GM12878 (cell line): ENCODE results near the gene CD300LG. TPM values are rescaled to one million over a fixed set of nuclear protein-coding genes. Genes with fewer than 3 reads are reported as not detected.

Source experiments
- ATAC-seq: fragments of 200-7000 bp; cut with Tn5 transposase; 3 replicates; pipeline ENCODE4 v1.9.1; 2020; ENCODE audit warnings: mild to moderate bottlenecking, moderate library complexity
- BruUV-seq: library from RNA; stranded (reverse); fragments of 400-500 nt; replicated peaks from 2 replicates; lab custom pipeline; 2021; lab: Mats Ljungman, UMichigan
- CTCF ChIA-PET: fragments of 300-600 bp; sonication (Branson Sonifier 250); formaldehyde crosslinking; extraction: SDS; loops from one replicate; lab custom pipeline; 2021; ENCODE audit warnings: inconsistent platforms; lab: Yijun Ruan, JAX
- POLR2A ChIA-PET: fragments of 350-600 bp; formaldehyde crosslinking; extraction: SDS; loops from one replicate; lab custom pipeline; 2021; ENCODE audit warnings: inconsistent platforms; lab: Charles Lee
- RAD21 ChIA-PET: fragments of 300-600 bp; sonication (Branson Sonifier 250); formaldehyde crosslinking; loops from one replicate; lab custom pipeline; 2023; ENCODE audit warnings: antibody characterized with exemption; ENCODE audit not compliant: unreplicated experiment; lab: Charles Lee
- SMC1A ChIA-PET: fragments of 300-600 bp; sonication (Branson Sonifier 250); formaldehyde crosslinking; loops from one replicate; lab custom pipeline; 2023; ENCODE audit not compliant: unreplicated experiment, uncharacterized antibody; lab: Charles Lee
- DNase-seq: peaks from one replicate; pipeline ENCODE4 v3.0.0-alpha.2; 2011; ENCODE audit warnings: low read depth, low spot score
- FAIRE-seq: peaks from 3 replicates; lab custom pipeline; 2011; peaks lifted over from hg19 to GRCh38; lab: Jason Lieb, UNC
- H2AFZ ChIP-seq: 2 replicates; pipeline ENCODE4 v1.6.0; 2011; ENCODE audit warnings: low read depth, low read length, control low read depth; ENCODE audit not compliant: control insufficient read depth
- H3K27ac ChIP-seq: 2 replicates; pipeline ENCODE4 v1.5.1; 2011; ENCODE audit warnings: control low read depth; ENCODE audit not compliant: control insufficient read depth, insufficient read depth
- H3K27me3 ChIP-seq, 2 experiments: replicated peaks in 1 of 2; 2 replicates each; pipeline versions ENCODE4 v1.6.0 to v1.6.1; 2011; ENCODE audit warnings: low read length in 1 of 2; ENCODE audit not compliant: control insufficient read depth in 2 of 2, insufficient read depth in 2 of 2
- H3K36me3 ChIP-seq, 2 experiments: 2 replicates each; pipeline ENCODE4 v1.5.1; 2011; ENCODE audit warnings: low read length in 1 of 2; ENCODE audit not compliant: control insufficient read depth in 2 of 2, insufficient read depth in 2 of 2
- H3K4me1 ChIP-seq: 2 replicates; pipeline ENCODE4 v1.6.1; 2011; ENCODE audit warnings: mild to moderate bottlenecking, low read length, moderate library complexity, mixed read lengths; ENCODE audit not compliant: control insufficient read depth, insufficient read depth
- H3K4me2 ChIP-seq: 2 replicates; pipeline ENCODE4 v1.6.0; 2011; ENCODE audit warnings: control low read depth; ENCODE audit not compliant: control insufficient read depth, insufficient read depth
- H3K4me3 ChIP-seq: fragments of 200-600 bp; sonication (generic); 2 replicates; pipeline ENCODE4 v1.5.1; 2016
- H3K79me2 ChIP-seq: 2 replicates; pipeline ENCODE4 v1.6.0; 2011; ENCODE audit warnings: low read length; ENCODE audit not compliant: control insufficient read depth, insufficient read depth
- H3K9ac ChIP-seq: 2 replicates; pipeline ENCODE4 v1.8.0; 2011; ENCODE audit warnings: low read length, control low read depth, mixed read lengths; ENCODE audit not compliant: control insufficient read depth, insufficient read depth
- H3K9me3 ChIP-seq: replicated peaks from 3 replicates; pipeline ENCODE4 v1.5.1; 2011; ENCODE audit warnings: mild to moderate bottlenecking, low read length; ENCODE audit not compliant: control insufficient read depth, insufficient read depth
- H4K20me1 ChIP-seq: 2 replicates; pipeline ENCODE4 v1.6.0; 2011; ENCODE audit not compliant: control insufficient read depth, insufficient read depth
- ASH2L ChIP-seq: fragments of 300-600, 200-600 bp; sonication (generic); IDR thresholded peaks from 2 replicates; pipeline ENCODE4 v1.6.1; 2017; ENCODE audit warnings: low read depth, mild to moderate bottlenecking, borderline replicate concordance
- CHD2 ChIP-seq: IDR thresholded peaks from 2 replicates; pipeline ENCODE4 v1.6.1; 2011; ENCODE audit warnings: low read depth, low read length, improper control_type of control experiment, borderline replicate concordance
- EED ChIP-seq: sonication (generic); IDR thresholded peaks from 2 replicates; pipeline ENCODE4 v1.6.1; 2016; ENCODE audit warnings: antibody characterized with exemption, low read depth
- GATAD2B ChIP-seq: fragments of 450-650 bp; conservative IDR thresholded peaks from 2 replicates; pipeline ENCODE4 v1.6.1; 2017; ENCODE audit warnings: low read depth, mild to moderate bottlenecking, moderate library complexity
- RUNX3 ChIP-seq: IDR thresholded peaks from 2 replicates; pipeline ENCODE4 v1.6.1; 2012; ENCODE audit warnings: low read length, inconsistent platforms
- SUZ12 ChIP-seq: fragments of 200-600 bp; sonication (generic); IDR thresholded peaks from one replicate; pipeline ENCODE4 v1.6.1; 2018; ENCODE audit warnings: antibody characterized with exemption, mild to moderate bottlenecking; ENCODE audit not compliant: unreplicated experiment
- TCF7 ChIP-seq: IDR thresholded peaks from 2 replicates; pipeline ENCODE4 v1.6.1; 2014; ENCODE audit warnings: antibody characterized with exemption, borderline replicate concordance
- ZNF217 ChIP-seq: fragments of 450-650 bp; IDR thresholded peaks from 2 replicates; pipeline ENCODE4 v1.6.1; 2017; ENCODE audit warnings: antibody characterized with exemption, mild to moderate bottlenecking
- ZSCAN29 ChIP-seq: fragments of 450-650 bp; IDR thresholded peaks from 2 replicates; pipeline ENCODE4 v1.6.1; 2017; ENCODE audit warnings: mild to moderate bottlenecking, moderate library complexity
- WGBS: methylation state at CpG from one replicate; pipeline ENCODE4 v1.1.6; 2016; ENCODE audit warnings: low lambda C conversion rate; ENCODE audit not compliant: insufficient replicate concordance, insufficient coverage; ENCODE audit errors: missing lambda C conversion rate; 5-methylcytosine and 5-hydroxymethylcytosine counted together
- in situ Hi-C: fragments of 300-500 bp; cut with MboI; formaldehyde crosslinking; loops from 9 replicates; pipeline ENCODE4 v1.14.3; 2018; ENCODE audit warnings: mixed read lengths
- intact Hi-C: fragments of 100-400 bp; cut with micrococcal nuclease; formaldehyde crosslinking; loops from one replicate; pipeline ENCODE4 v1.14.2; 2022; ENCODE audit not compliant: unreplicated experiment
- polyA plus RNA-seq, 11 experiments: library from polyadenylated mRNA; depleted of rRNA in 4 of 11; unstranded in 6 of 11; stranded (reverse) in 5 of 11; fragments of >200 nt; fragmentation: Nextera tagmentation in 4 of 11; fragmentation: Illumina TruSeq in 1 of 11; extraction: Ambion mirVana in 4 of 11; extraction: Trizol in 1 of 11; gene quantifications; 1 replicate in 1 of 11; 2 replicates in 10 of 11; pipeline versions ENCODE4 v1.2.1 to v1.2.3, GENCODE V29; 2011 to 2016; ENCODE audit warnings: inconsistent platforms in 2 of 11, missing spikeins in 2 of 11, low read depth in 1 of 11
- total RNA-seq, 4 experiments: library from RNA; depleted of rRNA in 3 of 4; stranded (reverse); fragments of >200 nt in 3 of 4; fragmentation: Illumina TruSeq in 1 of 4; extraction: Trizol in 1 of 4; gene quantifications; 2 replicates each; pipeline versions ENCODE4 v1.2.1 to v1.2.3, GENCODE V29; 2013 to 2021
- TF ChIP-seq, protein P1 (sequence below): fragments of 450-650 bp; IDR thresholded peaks from 2 replicates; pipeline ENCODE4 v1.6.1; 2017; ENCODE audit warnings: mild to moderate bottlenecking
- TF ChIP-seq, protein P2 (sequence below): fragments of 450-650 bp; IDR thresholded peaks from 2 replicates; pipeline ENCODE4 v1.6.1; 2017; ENCODE audit warnings: antibody characterized with exemption, mild to moderate bottlenecking, moderate library complexity
- TF ChIP-seq, protein P3 (sequence below): IDR thresholded peaks from 2 replicates; pipeline ENCODE4 v1.6.1; 2012; ENCODE audit warnings: mild to moderate bottlenecking, low read depth, low read length
- TF ChIP-seq, protein P4 (sequence below): IDR thresholded peaks from 2 replicates; pipeline ENCODE4 v1.6.1; 2011; ENCODE audit warnings: borderline replicate concordance, low read depth, mild to moderate bottlenecking, moderate library complexity, low read length; ENCODE audit not compliant: insufficient read depth, poor library complexity, severe bottlenecking

Gene CD300LG
- total and polyA plus RNA-seq, 10 of the 15 experiments (the other 5 are each of a cell fraction or from before 2014, with no cell fraction given): not detected

GRCh38 chr17:43853546-43853945 is 6.6 kb downstream of the CD300LG start (continued):
- TF ChIP-seq ZNF217: no peak

DNA sequence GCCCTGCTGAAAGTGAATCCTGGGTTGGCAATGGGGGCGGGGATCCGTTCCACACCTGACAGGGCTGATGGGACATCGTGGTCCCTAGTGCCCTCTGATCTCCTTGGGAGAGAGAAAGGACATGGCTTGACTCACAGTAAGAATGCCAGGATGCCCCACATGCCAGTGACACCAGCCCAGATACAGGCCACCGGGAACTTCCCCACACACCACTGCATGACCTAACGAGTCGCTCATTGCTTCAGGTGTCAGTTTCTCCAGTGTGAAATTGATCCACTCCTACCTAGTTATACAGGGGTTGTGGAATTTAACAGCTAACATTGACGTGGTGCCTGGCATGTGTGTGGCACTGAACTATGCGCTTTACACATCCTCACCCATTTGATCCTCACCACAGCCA is 7.5 kb downstream of the CD300LG start:
- Histone ChIP-seq H3K4me2 (no peak overlapping the region), H3K4me3 (no peak overlapping the region), H3K27ac (no peak overlapping the region), H3K27me3 (no peaks in the 10 kb centered on the region; a peak in 3 of 4 replicates), H2AFZ (no peak overlapping the region), H3K79me2 (no peaks in the 10 kb centered on the region), H4K20me1 (no peaks in the 10 kb centered on the region), H3K36me3 (no peaks in the 10 kb centered on the region), H3K9ac (no peak overlapping the region), H3K4me1 (no peaks in the 10 kb centered on the region), H3K9me3 (no peaks in the 10 kb centered on the region)
- in situ Hi-C loops (no loop called here), intact Hi-C loops (no loop called here)
- ChIA-PET POLR2A (no interaction called here), CTCF (interaction anchor here (1.2 to 2.1 kb wide), 2 partner anchors 8 to 24 kb away, joined by 5 to 8 read pairs; partner anchors contain the start of gene CD300LG), RAD21 (no interaction called here), SMC1A (no interaction called here)
- 29% methylated on average over 8 of the region's 8 CpGs for WGBS
- no TSS peak for BruUV-seq
- DNase-seq: no peak
- no peak for ATAC-seq
- FAIRE-seq: no peak
- TF ChIP-seq TCF7 (no peak), ZSCAN29 (no peak), GATAD2B (no peak), RUNX3 (no peak), CHD2 (no peak), ASH2L (no peak), SUZ12 (no peak), EED (no peak)
- TF ChIP-seq, protein P1, sequence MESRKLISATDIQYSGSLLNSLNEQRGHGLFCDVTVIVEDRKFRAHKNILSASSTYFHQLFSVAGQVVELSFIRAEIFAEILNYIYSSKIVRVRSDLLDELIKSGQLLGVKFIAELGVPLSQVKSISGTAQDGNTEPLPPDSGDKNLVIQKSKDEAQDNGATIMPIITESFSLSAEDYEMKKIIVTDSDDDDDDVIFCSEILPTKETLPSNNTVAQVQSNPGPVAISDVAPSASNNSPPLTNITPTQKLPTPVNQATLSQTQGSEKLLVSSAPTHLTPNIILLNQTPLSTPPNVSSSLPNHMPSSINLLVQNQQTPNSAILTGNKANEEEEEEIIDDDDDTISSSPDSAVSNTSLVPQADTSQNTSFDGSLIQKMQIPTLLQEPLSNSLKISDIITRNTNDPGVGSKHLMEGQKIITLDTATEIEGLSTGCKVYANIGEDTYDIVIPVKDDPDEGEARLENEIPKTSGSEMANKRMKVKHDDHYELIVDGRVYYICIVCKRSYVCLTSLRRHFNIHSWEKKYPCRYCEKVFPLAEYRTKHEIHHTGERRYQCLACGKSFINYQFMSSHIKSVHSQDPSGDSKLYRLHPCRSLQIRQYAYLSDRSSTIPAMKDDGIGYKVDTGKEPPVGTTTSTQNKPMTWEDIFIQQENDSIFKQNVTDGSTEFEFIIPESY: no peak
- TF ChIP-seq, protein P2, sequence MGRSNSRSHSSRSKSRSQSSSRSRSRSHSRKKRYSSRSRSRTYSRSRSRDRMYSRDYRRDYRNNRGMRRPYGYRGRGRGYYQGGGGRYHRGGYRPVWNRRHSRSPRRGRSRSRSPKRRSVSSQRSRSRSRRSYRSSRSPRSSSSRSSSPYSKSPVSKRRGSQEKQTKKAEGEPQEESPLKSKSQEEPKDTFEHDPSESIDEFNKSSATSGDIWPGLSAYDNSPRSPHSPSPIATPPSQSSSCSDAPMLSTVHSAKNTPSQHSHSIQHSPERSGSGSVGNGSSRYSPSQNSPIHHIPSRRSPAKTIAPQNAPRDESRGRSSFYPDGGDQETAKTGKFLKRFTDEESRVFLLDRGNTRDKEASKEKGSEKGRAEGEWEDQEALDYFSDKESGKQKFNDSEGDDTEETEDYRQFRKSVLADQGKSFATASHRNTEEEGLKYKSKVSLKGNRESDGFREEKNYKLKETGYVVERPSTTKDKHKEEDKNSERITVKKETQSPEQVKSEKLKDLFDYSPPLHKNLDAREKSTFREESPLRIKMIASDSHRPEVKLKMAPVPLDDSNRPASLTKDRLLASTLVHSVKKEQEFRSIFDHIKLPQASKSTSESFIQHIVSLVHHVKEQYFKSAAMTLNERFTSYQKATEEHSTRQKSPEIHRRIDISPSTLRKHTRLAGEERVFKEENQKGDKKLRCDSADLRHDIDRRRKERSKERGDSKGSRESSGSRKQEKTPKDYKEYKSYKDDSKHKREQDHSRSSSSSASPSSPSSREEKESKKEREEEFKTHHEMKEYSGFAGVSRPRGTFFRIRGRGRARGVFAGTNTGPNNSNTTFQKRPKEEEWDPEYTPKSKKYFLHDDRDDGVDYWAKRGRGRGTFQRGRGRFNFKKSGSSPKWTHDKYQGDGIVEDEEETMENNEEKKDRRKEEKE: no peak
- TF ChIP-seq, protein P3, sequence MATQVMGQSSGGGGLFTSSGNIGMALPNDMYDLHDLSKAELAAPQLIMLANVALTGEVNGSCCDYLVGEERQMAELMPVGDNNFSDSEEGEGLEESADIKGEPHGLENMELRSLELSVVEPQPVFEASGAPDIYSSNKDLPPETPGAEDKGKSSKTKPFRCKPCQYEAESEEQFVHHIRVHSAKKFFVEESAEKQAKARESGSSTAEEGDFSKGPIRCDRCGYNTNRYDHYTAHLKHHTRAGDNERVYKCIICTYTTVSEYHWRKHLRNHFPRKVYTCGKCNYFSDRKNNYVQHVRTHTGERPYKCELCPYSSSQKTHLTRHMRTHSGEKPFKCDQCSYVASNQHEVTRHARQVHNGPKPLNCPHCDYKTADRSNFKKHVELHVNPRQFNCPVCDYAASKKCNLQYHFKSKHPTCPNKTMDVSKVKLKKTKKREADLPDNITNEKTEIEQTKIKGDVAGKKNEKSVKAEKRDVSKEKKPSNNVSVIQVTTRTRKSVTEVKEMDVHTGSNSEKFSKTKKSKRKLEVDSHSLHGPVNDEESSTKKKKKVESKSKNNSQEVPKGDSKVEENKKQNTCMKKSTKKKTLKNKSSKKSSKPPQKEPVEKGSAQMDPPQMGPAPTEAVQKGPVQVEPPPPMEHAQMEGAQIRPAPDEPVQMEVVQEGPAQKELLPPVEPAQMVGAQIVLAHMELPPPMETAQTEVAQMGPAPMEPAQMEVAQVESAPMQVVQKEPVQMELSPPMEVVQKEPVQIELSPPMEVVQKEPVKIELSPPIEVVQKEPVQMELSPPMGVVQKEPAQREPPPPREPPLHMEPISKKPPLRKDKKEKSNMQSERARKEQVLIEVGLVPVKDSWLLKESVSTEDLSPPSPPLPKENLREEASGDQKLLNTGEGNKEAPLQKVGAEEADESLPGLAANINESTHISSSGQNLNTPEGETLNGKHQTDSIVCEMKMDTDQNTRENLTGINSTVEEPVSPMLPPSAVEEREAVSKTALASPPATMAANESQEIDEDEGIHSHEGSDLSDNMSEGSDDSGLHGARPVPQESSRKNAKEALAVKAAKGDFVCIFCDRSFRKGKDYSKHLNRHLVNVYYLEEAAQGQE: no peak
- TF ChIP-seq, protein P4, sequence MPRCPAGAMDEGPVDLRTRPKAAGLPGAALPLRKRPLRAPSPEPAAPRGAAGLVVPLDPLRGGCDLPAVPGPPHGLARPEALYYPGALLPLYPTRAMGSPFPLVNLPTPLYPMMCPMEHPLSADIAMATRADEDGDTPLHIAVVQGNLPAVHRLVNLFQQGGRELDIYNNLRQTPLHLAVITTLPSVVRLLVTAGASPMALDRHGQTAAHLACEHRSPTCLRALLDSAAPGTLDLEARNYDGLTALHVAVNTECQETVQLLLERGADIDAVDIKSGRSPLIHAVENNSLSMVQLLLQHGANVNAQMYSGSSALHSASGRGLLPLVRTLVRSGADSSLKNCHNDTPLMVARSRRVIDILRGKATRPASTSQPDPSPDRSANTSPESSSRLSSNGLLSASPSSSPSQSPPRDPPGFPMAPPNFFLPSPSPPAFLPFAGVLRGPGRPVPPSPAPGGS: no peak
